ENCODE measurements around the gene COA8.

- TF ChIP-seq POLR2AphosphoS5 (IDR thresholded peaks at IDR 0.05; ENCODE audit: low read depth, low read length) (no peak), SPI1 (IDR thresholded peaks at IDR 0.05; ENCODE audit: low read depth, low read length) (no peak), TAF1 (IDR thresholded peaks at IDR 0.05; ENCODE audit: low read depth, low read length) (no peak), POLR2A (IDR thresholded peaks at IDR 0.05; ENCODE audit: low read depth, low read length) (no peak), PAX5 (IDR thresholded peaks at IDR 0.05; ENCODE audit: insufficient read depth, low read length, severe bottlenecking) (no peak)
Observed at GRCh38 chr14:103626146-103626850, 63.5 kb downstream of the COA8 start.

Data from GM12891 (cell line).